ENCODE data around the gene USP13. TPM values are rescaled to one million over a fixed set of nuclear protein-coding genes. Genes with fewer than 3 reads are reported as not detected.

Gene USP13
- total and polyA plus RNA-seq, 2 of the 13 experiments (the other 11 are each of a cell fraction or from before 2014, with no cell fraction given): 15.9 to 36.7 TPM

DNA sequence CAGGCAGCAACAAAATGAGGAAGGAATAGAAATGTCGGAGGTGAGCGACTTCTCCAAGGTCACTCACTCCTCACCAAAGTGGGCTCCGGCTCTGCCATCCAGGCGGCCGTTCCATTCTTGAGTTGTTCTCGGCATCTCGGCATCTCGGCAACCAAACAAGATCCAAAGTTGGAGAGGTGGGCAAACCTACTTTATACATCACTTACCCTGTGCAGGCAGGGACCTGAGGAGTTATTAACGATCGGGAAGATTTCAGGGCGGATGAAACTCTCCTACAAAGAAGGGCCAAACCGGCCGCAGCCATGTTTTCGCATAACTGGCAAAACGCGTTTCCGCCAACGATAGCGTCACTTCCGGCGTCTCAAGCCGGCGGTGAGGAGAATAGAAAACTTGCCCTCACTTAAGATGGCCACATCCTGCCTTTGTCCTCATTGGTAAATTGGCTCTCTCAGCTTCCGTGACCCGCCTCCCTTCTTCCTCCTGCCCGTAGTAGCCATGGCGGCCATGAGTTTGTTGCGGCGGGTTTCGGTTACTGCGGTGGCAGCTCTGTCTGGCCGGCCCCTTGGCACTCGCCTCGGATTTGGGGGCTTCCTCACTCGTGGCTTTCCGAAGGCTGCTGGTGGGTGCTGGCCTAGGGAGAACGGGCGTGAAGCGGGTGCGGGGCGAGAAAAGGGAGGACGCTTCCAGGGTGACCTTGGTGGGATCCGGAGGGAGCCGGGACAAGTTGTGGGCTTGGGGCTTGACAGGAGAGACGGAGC lies 48.3 kb upstream of the USP13 start, which contains the start of the genes MRPL47 and NDUFB5 (continued):
- TF ChIP-seq, protein P1, sequence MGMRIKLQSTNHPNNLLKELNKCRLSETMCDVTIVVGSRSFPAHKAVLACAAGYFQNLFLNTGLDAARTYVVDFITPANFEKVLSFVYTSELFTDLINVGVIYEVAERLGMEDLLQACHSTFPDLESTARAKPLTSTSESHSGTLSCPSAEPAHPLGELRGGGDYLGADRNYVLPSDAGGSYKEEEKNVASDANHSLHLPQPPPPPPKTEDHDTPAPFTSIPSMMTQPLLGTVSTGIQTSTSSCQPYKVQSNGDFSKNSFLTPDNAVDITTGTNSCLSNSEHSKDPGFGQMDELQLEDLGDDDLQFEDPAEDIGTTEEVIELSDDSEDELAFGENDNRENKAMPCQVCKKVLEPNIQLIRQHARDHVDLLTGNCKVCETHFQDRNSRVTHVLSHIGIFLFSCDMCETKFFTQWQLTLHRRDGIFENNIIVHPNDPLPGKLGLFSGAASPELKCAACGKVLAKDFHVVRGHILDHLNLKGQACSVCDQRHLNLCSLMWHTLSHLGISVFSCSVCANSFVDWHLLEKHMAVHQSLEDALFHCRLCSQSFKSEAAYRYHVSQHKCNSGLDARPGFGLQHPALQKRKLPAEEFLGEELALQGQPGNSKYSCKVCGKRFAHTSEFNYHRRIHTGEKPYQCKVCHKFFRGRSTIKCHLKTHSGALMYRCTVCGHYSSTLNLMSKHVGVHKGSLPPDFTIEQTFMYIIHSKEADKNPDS (CRISPR knock-in tag; IDR thresholded peaks at IDR 0.05): no peak
- TF ChIP-seq ZNF780A (CRISPR knock-in tag; IDR thresholded peaks at IDR 0.05): no peak
- TF ChIP-seq TRIM24 (CRISPR knock-in tag; IDR thresholded peaks at IDR 0.05): no peak
- TF ChIP-seq, protein P2, sequence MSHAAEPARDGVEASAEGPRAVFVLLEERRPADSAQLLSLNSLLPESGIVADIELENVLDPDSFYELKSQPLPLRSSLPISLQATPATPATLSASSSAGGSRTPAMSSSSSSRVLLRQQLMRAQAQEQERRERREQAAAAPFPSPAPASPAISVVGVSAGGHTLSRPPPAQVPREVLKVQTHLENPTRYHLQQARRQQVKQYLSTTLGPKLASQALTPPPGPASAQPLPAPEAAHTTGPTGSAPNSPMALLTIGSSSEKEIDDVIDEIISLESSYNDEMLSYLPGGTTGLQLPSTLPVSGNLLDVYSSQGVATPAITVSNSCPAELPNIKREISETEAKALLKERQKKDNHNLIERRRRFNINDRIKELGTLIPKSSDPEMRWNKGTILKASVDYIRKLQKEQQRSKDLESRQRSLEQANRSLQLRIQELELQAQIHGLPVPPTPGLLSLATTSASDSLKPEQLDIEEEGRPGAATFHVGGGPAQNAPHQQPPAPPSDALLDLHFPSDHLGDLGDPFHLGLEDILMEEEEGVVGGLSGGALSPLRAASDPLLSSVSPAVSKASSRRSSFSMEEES (CRISPR knock-in tag; IDR thresholded peaks at IDR 0.05): peak; percentile 48; the same call in 1 of the 2 replicates
- peak; percentile 22; the same call in 1 of the 2 replicates for TF ChIP-seq SOX5 (CRISPR knock-in tag; IDR thresholded peaks at IDR 0.05; ENCODE audit: borderline replicate concordance)
- TF ChIP-seq, protein P3, sequence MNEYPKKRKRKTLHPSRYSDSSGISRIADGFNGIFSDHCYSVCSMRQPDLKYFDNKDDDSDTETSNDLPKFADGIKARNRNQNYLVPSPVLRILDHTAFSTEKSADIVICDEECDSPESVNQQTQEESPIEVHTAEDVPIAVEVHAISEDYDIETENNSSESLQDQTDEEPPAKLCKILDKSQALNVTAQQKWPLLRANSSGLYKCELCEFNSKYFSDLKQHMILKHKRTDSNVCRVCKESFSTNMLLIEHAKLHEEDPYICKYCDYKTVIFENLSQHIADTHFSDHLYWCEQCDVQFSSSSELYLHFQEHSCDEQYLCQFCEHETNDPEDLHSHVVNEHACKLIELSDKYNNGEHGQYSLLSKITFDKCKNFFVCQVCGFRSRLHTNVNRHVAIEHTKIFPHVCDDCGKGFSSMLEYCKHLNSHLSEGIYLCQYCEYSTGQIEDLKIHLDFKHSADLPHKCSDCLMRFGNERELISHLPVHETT (CRISPR knock-in tag; conservative IDR thresholded peaks at IDR 0.05): no peak
- TF ChIP-seq, protein P4, sequence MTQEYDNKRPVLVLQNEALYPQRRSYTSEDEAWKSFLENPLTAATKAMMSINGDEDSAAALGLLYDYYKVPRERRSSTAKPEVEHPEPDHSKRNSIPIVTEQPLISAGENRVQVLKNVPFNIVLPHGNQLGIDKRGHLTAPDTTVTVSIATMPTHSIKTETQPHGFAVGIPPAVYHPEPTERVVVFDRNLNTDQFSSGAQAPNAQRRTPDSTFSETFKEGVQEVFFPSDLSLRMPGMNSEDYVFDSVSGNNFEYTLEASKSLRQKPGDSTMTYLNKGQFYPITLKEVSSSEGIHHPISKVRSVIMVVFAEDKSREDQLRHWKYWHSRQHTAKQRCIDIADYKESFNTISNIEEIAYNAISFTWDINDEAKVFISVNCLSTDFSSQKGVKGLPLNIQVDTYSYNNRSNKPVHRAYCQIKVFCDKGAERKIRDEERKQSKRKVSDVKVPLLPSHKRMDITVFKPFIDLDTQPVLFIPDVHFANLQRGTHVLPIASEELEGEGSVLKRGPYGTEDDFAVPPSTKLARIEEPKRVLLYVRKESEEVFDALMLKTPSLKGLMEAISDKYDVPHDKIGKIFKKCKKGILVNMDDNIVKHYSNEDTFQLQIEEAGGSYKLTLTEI (CRISPR knock-in tag; conservative IDR thresholded peaks at IDR 0.05): no peak
- TF ChIP-seq RBAK (CRISPR knock-in tag; IDR thresholded peaks at IDR 0.05): no peak
- peak; percentile 89; the same call in 1 of the 2 replicates for TF ChIP-seq ZNF788 (CRISPR knock-in tag; IDR thresholded peaks at IDR 0.05; ENCODE audit: borderline replicate concordance)
- TF ChIP-seq, protein P5, sequence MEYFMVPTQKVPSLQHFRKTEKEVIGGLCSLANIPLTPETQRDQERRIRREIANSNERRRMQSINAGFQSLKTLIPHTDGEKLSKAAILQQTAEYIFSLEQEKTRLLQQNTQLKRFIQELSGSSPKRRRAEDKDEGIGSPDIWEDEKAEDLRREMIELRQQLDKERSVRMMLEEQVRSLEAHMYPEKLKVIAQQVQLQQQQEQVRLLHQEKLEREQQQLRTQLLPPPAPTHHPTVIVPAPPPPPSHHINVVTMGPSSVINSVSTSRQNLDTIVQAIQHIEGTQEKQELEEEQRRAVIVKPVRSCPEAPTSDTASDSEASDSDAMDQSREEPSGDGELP (IDR thresholded peaks at IDR 0.05; ENCODE audit: borderline replicate concordance, low read depth): no peak
- no peak for TF ChIP-seq ZNF761 (CRISPR knock-in tag; conservative IDR thresholded peaks at IDR 0.05)
- no peak for TF ChIP-seq MBD4 (IDR thresholded peaks at IDR 0.05; ENCODE audit: borderline replicate concordance, low read length)
- TF ChIP-seq ZNF772 (CRISPR knock-in tag; IDR thresholded peaks at IDR 0.05): peak; percentile 81
- TF ChIP-seq ZSCAN29 (CRISPR knock-in tag; conservative IDR thresholded peaks at IDR 0.05): no peak
- no peak for TF ChIP-seq ZNF468 (CRISPR knock-in tag; IDR thresholded peaks at IDR 0.05)
- no peak for TF ChIP-seq ZNF326 (CRISPR knock-in tag; IDR thresholded peaks at IDR 0.05; ENCODE audit: borderline replicate concordance)
- no peak for TF ChIP-seq KDM6A (CRISPR knock-in tag; IDR thresholded peaks at IDR 0.05; ENCODE audit: low read depth)
- TF ChIP-seq TARDBP (CRISPR knock-in tag; IDR thresholded peaks at IDR 0.05): no peak
- no peak; the same call in 1 of the 2 replicates for TF ChIP-seq SAFB2 (CRISPR knock-in tag; IDR thresholded peaks at IDR 0.05; ENCODE audit: borderline replicate concordance, low read depth)
- TF ChIP-seq ZBTB20 (CRISPR knock-in tag; IDR thresholded peaks at IDR 0.05; ENCODE audit: borderline replicate concordance, low read depth): peak; percentile 58; the same call in 1 of the 2 replicates
- TF ChIP-seq FLYWCH1 (CRISPR knock-in tag; IDR thresholded peaks at IDR 0.05): no peak
- peak; percentile 43; the same call in 1 of the 2 replicates for TF ChIP-seq SP5 (CRISPR knock-in tag; IDR thresholded peaks at IDR 0.05; ENCODE audit: borderline replicate concordance, low read depth)

Measured in HepG2 (cell line).